GM12878 (cell line): ENCODE results near the gene PRRX2. TPM values are rescaled to one million over a fixed set of nuclear protein-coding genes. Genes with fewer than 3 reads are reported as not detected.

Source experiments
- ATAC-seq: fragments of 200-7000 bp; cut with Tn5 transposase; 3 replicates; pipeline ENCODE4 v1.9.1; 2020; ENCODE audit warnings: mild to moderate bottlenecking, moderate library complexity
- BruUV-seq: library from RNA; stranded (reverse); fragments of 400-500 nt; replicated peaks from 2 replicates; lab custom pipeline; 2021; lab: Mats Ljungman, UMichigan
- CTCF ChIA-PET: fragments of 300-600 bp; sonication (Branson Sonifier 250); formaldehyde crosslinking; extraction: SDS; loops from one replicate; lab custom pipeline; 2021; ENCODE audit warnings: inconsistent platforms; lab: Yijun Ruan, JAX
- POLR2A ChIA-PET: fragments of 350-600 bp; formaldehyde crosslinking; extraction: SDS; loops from one replicate; lab custom pipeline; 2021; ENCODE audit warnings: inconsistent platforms; lab: Charles Lee
- RAD21 ChIA-PET: fragments of 300-600 bp; sonication (Branson Sonifier 250); formaldehyde crosslinking; loops from one replicate; lab custom pipeline; 2023; ENCODE audit warnings: antibody characterized with exemption; ENCODE audit not compliant: unreplicated experiment; lab: Charles Lee
- SMC1A ChIA-PET: fragments of 300-600 bp; sonication (Branson Sonifier 250); formaldehyde crosslinking; loops from one replicate; lab custom pipeline; 2023; ENCODE audit not compliant: unreplicated experiment, uncharacterized antibody; lab: Charles Lee
- DNase-seq: peaks from one replicate; pipeline ENCODE4 v3.0.0-alpha.2; 2011; ENCODE audit warnings: low read depth, low spot score
- FAIRE-seq: peaks from 3 replicates; lab custom pipeline; 2011; peaks lifted over from hg19 to GRCh38; lab: Jason Lieb, UNC
- H2AFZ ChIP-seq: 2 replicates; pipeline ENCODE4 v1.6.0; 2011; ENCODE audit warnings: low read depth, low read length, control low read depth; ENCODE audit not compliant: control insufficient read depth
- H3K27ac ChIP-seq: 2 replicates; pipeline ENCODE4 v1.5.1; 2011; ENCODE audit warnings: control low read depth; ENCODE audit not compliant: control insufficient read depth, insufficient read depth
- H3K27me3 ChIP-seq, 2 experiments: replicated peaks in 1 of 2; 2 replicates each; pipeline versions ENCODE4 v1.6.0 to v1.6.1; 2011; ENCODE audit warnings: low read length in 1 of 2; ENCODE audit not compliant: control insufficient read depth in 2 of 2, insufficient read depth in 2 of 2
- H3K36me3 ChIP-seq, 2 experiments: 2 replicates each; pipeline ENCODE4 v1.5.1; 2011; ENCODE audit warnings: low read length in 1 of 2; ENCODE audit not compliant: control insufficient read depth in 2 of 2, insufficient read depth in 2 of 2
- H3K4me1 ChIP-seq: 2 replicates; pipeline ENCODE4 v1.6.1; 2011; ENCODE audit warnings: mild to moderate bottlenecking, low read length, moderate library complexity, mixed read lengths; ENCODE audit not compliant: control insufficient read depth, insufficient read depth
- H3K4me2 ChIP-seq: 2 replicates; pipeline ENCODE4 v1.6.0; 2011; ENCODE audit warnings: control low read depth; ENCODE audit not compliant: control insufficient read depth, insufficient read depth
- H3K4me3 ChIP-seq: fragments of 200-600 bp; sonication (generic); 2 replicates; pipeline ENCODE4 v1.5.1; 2016
- H3K79me2 ChIP-seq: 2 replicates; pipeline ENCODE4 v1.6.0; 2011; ENCODE audit warnings: low read length; ENCODE audit not compliant: control insufficient read depth, insufficient read depth
- H3K9ac ChIP-seq: 2 replicates; pipeline ENCODE4 v1.8.0; 2011; ENCODE audit warnings: low read length, control low read depth, mixed read lengths; ENCODE audit not compliant: control insufficient read depth, insufficient read depth
- H3K9me3 ChIP-seq: replicated peaks from 3 replicates; pipeline ENCODE4 v1.5.1; 2011; ENCODE audit warnings: mild to moderate bottlenecking, low read length; ENCODE audit not compliant: control insufficient read depth, insufficient read depth
- H4K20me1 ChIP-seq: 2 replicates; pipeline ENCODE4 v1.6.0; 2011; ENCODE audit not compliant: control insufficient read depth, insufficient read depth
- NFYB ChIP-seq: IDR thresholded peaks from 2 replicates; pipeline ENCODE4 v1.6.1; 2011; ENCODE audit warnings: low read depth, mild to moderate bottlenecking, low read length, improper control_type of control experiment, moderate library complexity; ENCODE audit not compliant: insufficient read depth
- WGBS: methylation state at CpG from one replicate; pipeline ENCODE4 v1.1.6; 2016; ENCODE audit warnings: low lambda C conversion rate; ENCODE audit not compliant: insufficient replicate concordance, insufficient coverage; ENCODE audit errors: missing lambda C conversion rate; 5-methylcytosine and 5-hydroxymethylcytosine counted together
- in situ Hi-C: fragments of 300-500 bp; cut with MboI; formaldehyde crosslinking; loops from 9 replicates; pipeline ENCODE4 v1.14.3; 2018; ENCODE audit warnings: mixed read lengths
- intact Hi-C: fragments of 100-400 bp; cut with micrococcal nuclease; formaldehyde crosslinking; loops from one replicate; pipeline ENCODE4 v1.14.2; 2022; ENCODE audit not compliant: unreplicated experiment
- polyA plus RNA-seq, 11 experiments: library from polyadenylated mRNA; depleted of rRNA in 4 of 11; unstranded in 6 of 11; stranded (reverse) in 5 of 11; fragments of >200 nt; fragmentation: Nextera tagmentation in 4 of 11; fragmentation: Illumina TruSeq in 1 of 11; extraction: Ambion mirVana in 4 of 11; extraction: Trizol in 1 of 11; gene quantifications; 1 replicate in 1 of 11; 2 replicates in 10 of 11; pipeline versions ENCODE4 v1.2.1 to v1.2.3, GENCODE V29; 2011 to 2016; ENCODE audit warnings: inconsistent platforms in 2 of 11, missing spikeins in 2 of 11, low read depth in 1 of 11
- total RNA-seq, 4 experiments: library from RNA; depleted of rRNA in 3 of 4; stranded (reverse); fragments of >200 nt in 3 of 4; fragmentation: Illumina TruSeq in 1 of 4; extraction: Trizol in 1 of 4; gene quantifications; 2 replicates each; pipeline versions ENCODE4 v1.2.1 to v1.2.3, GENCODE V29; 2013 to 2021
- TF ChIP-seq, protein P1 (sequence below): fragments of 450-650 bp; IDR thresholded peaks from 2 replicates; pipeline ENCODE4 v1.6.1; 2018; ENCODE audit warnings: mild to moderate bottlenecking, low read depth, moderate library complexity; ENCODE audit not compliant: partially characterized antibody
- TF ChIP-seq, protein P2 (sequence below): IDR thresholded peaks from 2 replicates; pipeline ENCODE4 v1.6.1; 2011; ENCODE audit warnings: low read depth, mild to moderate bottlenecking, low read length, moderate library complexity, borderline replicate concordance; ENCODE audit errors: extremely low read depth

The PRRX2 gene
- total and polyA plus RNA-seq, 10 of the 15 experiments (the other 5 are each of a cell fraction or from before 2014, with no cell fraction given), result not detected

DNA sequence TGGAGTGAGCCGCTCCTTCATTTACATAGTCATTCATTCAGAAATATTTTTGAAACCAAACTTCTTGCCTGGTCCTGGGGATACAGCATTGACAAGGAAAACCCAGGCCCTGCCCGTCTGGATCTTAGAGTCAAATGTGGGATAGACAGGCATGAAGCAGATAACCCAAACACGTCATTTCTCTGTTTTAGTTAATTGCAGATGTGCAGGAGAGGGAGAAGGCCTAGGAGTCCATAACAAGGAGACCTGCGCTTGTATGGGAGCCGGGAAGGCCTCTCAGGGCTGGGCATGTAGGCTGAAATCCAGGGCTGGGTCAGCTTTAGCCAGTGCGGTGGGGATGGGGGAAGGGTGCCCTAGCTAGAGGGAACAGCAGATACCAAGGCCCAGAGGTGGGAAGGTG lies 43.3 kb downstream of the PRRX2 start:
- SMC1A ChIA-PET, result no interaction called here
- no peak for FAIRE-seq
- Histone ChIP-seq H3K9ac (no peak overlapping the region), H3K27ac (no peak overlapping the region), H4K20me1 (no peaks in the 10 kb centered on the region), H3K4me3 (no peak overlapping the region), H3K27me3 (no peaks in the 10 kb centered on the region; a peak in 3 of 4 replicates), H2AFZ (no peak overlapping the region), H3K9me3 (no peaks in the 10 kb centered on the region), H3K4me1 (no peaks in the 10 kb centered on the region), H3K36me3 (no peaks in the 10 kb centered on the region), H3K4me2 (no peak overlapping the region), H3K79me2 (no peaks in the 10 kb centered on the region)
- 43% methylated on average over 6 of the region's 6 CpGs for WGBS
- intact Hi-C loops (no loop called here), in situ Hi-C loops (no loop called here)
- POLR2A ChIA-PET, result no interaction called here
- DNase-seq, result no peak
- no TSS peak for BruUV-seq
- TF ChIP-seq, protein P1, sequence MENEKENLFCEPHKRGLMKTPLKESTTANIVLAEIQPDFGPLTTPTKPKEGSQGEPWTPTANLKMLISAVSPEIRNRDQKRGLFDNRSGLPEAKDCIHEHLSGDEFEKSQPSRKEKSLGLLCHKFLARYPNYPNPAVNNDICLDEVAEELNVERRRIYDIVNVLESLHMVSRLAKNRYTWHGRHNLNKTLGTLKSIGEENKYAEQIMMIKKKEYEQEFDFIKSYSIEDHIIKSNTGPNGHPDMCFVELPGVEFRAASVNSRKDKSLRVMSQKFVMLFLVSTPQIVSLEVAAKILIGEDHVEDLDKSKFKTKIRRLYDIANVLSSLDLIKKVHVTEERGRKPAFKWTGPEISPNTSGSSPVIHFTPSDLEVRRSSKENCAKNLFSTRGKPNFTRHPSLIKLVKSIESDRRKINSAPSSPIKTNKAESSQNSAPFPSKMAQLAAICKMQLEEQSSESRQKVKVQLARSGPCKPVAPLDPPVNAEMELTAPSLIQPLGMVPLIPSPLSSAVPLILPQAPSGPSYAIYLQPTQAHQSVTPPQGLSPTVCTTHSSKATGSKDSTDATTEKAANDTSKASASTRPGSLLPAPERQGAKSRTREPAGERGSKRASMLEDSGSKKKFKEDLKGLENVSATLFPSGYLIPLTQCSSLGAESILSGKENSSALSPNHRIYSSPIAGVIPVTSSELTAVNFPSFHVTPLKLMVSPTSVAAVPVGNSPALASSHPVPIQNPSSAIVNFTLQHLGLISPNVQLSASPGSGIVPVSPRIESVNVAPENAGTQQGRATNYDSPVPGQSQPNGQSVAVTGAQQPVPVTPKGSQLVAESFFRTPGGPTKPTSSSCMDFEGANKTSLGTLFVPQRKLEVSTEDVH, result no peak
- TF ChIP-seq, protein P2, sequence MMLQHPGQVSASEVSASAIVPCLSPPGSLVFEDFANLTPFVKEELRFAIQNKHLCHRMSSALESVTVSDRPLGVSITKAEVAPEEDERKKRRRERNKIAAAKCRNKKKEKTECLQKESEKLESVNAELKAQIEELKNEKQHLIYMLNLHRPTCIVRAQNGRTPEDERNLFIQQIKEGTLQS, result no peak
- TF ChIP-seq NFYB, result no peak
- no peak for ATAC-seq
- RAD21 ChIA-PET, result no interaction called here
- CTCF ChIA-PET, result interaction anchor here (0.6 kb wide), 1 partner anchor 68 kb away, joined by 3 read pairs; no protein-coding TSS in a partner anchor
